HG03139 (cell line): Measurements from ENCODE around the gene PANK2.
"Not testable (repeated sequence)": the region's sequence is repeated elsewhere in the genome, so short reads cannot be mapped to it uniquely, and the experiment has no call there.

Experiments
- ATAC-seq: cut with Tn5 transposase; IDR thresholded peaks from one replicate; pipeline ENCODE4 v1.9.1; 2021; ENCODE audit not compliant: unreplicated experiment

Gene PANK2

GRCh38 chr20:3869839-3870634 lies 19.1 kb upstream of the PANK2 start:
- no peak for ATAC-seq

- no peak for ATAC-seq
Measured at GRCh38 chr20:3871550-3872265, 17.5 kb upstream of the PANK2 start.

GRCh38 chr20:3873507-3873906 lies 15.7 kb upstream of the PANK2 start:
- no peak for ATAC-seq

GRCh38 chr20:3874194-3874844 lies 14.9 kb upstream of the PANK2 start:
- ATAC-seq = no peak

- no peak for ATAC-seq
Measured at GRCh38 chr20:3875378-3875974, 13.7 kb upstream of the PANK2 start.

GRCh38 chr20:3876000-3876399 lies 13.2 kb upstream of the PANK2 start:
- ATAC-seq = no peak

- ATAC-seq = no peak
Measured at GRCh38 chr20:3876676-3877075, 12.5 kb upstream of the PANK2 start.

- not testable (repeated sequence) for ATAC-seq
Measured at GRCh38 chr20:3878921-3879274, 10.3 kb upstream of the PANK2 start.

GRCh38 chr20:3885715-3886114 lies 3.5 kb upstream of the PANK2 start:
- ATAC-seq = no peak

GRCh38 chr20:3887876-3888620 lies 1.1 kb upstream of the PANK2 start:
- ATAC-seq = no peak

GRCh38 chr20:3889489-3890397 lies 556 bp downstream of the PANK2 start:
- peak; percentile 13 for ATAC-seq

- no peak for ATAC-seq
Measured at GRCh38 chr20:3890398-3890751, 1.2 kb downstream of the PANK2 start.

- ATAC-seq = no peak
Measured at GRCh38 chr20:3890999-3891929, 2.1 kb downstream of the PANK2 start.

- ATAC-seq = no peak
Measured at GRCh38 chr20:3894796-3895195, 5.6 kb downstream of the PANK2 start.

- ATAC-seq = no peak
Measured at GRCh38 chr20:3896302-3896701, 7.1 kb downstream of the PANK2 start.

- no peak for ATAC-seq
Measured at GRCh38 chr20:3896853-3897583, 7.8 kb downstream of the PANK2 start.

- not testable (repeated sequence) for ATAC-seq
Measured at GRCh38 chr20:3898181-3898580, 9.0 kb downstream of the PANK2 start.

GRCh38 chr20:3898639-3899038 lies 9.5 kb downstream of the PANK2 start:
- no peak for ATAC-seq
